GM12872 (cell line): ENCODE measurements around the gene CCDC81.

Experiments used
- CTCF ChIP-seq: IDR thresholded peaks from 3 replicates; pipeline ENCODE4 v1.5.1; 2011; ENCODE audit warnings: low read depth, mild to moderate bottlenecking, low read length, moderate library complexity; ENCODE audit not compliant: insufficient read depth

Gene CCDC81

GRCh38 chr11:86360775-86361395 is 13.8 kb upstream of the CCDC81 start:
- TF ChIP-seq CTCF = no peak

- no peak for TF ChIP-seq CTCF
Measured at GRCh38 chr11:86363424-86363823, 11.3 kb upstream of the CCDC81 start.

- no peak for TF ChIP-seq CTCF
Measured at GRCh38 chr11:86365546-86365945, 9.1 kb upstream of the CCDC81 start.

GRCh38 chr11:86369668-86370067 is 5.0 kb upstream of the CCDC81 start:
- no peak for TF ChIP-seq CTCF

GRCh38 chr11:86370171-86370570 is 4.5 kb upstream of the CCDC81 start:
- TF ChIP-seq CTCF = no peak

- no peak for TF ChIP-seq CTCF
Measured at GRCh38 chr11:86370922-86371594, 3.6 kb upstream of the CCDC81 start.

- TF ChIP-seq CTCF = no peak
Measured at GRCh38 chr11:86372041-86372440, 2.6 kb upstream of the CCDC81 start.
